H9 (cell line): ENCODE results near the gene MTF1. TPM values are rescaled to one million over a fixed set of nuclear protein-coding genes. Genes with fewer than 3 reads are reported as not detected.

Source experiments
- DNase-seq: peaks from one replicate; pipeline ENCODE4 v3.0.0-alpha.2; 2017
- H2AFZ ChIP-seq: one replicate; pipeline ENCODE4 v1.6.1; 2013; ENCODE audit warnings: mild to moderate bottlenecking, low read length, control low read depth, moderate library complexity
- H2AK5ac ChIP-seq: 2 replicates; pipeline ENCODE4 v1.6.1; 2013; ENCODE audit warnings: low read length, control low read depth, mixed read lengths; ENCODE audit not compliant: insufficient read length
- H2BK120ac ChIP-seq: one replicate; pipeline ENCODE4 v1.6.1; 2013; ENCODE audit warnings: low read depth, mild to moderate bottlenecking, low read length, control low read depth, inconsistent platforms; ENCODE audit not compliant: poor library complexity, severe bottlenecking
- H2BK12ac ChIP-seq: 2 replicates; pipeline ENCODE4 v1.6.1; 2013; ENCODE audit warnings: low read length, control low read depth, mixed read lengths, low read depth; ENCODE audit not compliant: insufficient read length
- H2BK15ac ChIP-seq: 2 replicates; pipeline ENCODE4 v1.6.1; 2013; ENCODE audit warnings: low read depth, low read length, control low read depth
- H2BK20ac ChIP-seq: one replicate; pipeline ENCODE4 v1.6.1; 2013; ENCODE audit warnings: low read depth, mild to moderate bottlenecking, low read length, control low read depth, inconsistent platforms; ENCODE audit not compliant: poor library complexity, severe bottlenecking
- H2BK5ac ChIP-seq: 2 replicates; pipeline ENCODE4 v1.6.1; 2013; ENCODE audit warnings: low read length, control low read depth, mixed read lengths; ENCODE audit not compliant: insufficient read length
- H3K14ac ChIP-seq: 2 replicates; pipeline ENCODE4 v1.6.1; 2013; ENCODE audit warnings: low read length, control low read depth; ENCODE audit not compliant: insufficient read depth
- H3K18ac ChIP-seq: 2 replicates; pipeline ENCODE4 v1.6.1; 2013; ENCODE audit warnings: low read depth, mild to moderate bottlenecking, mixed read lengths, low read length, control low read depth; ENCODE audit not compliant: insufficient read length
- H3K23ac ChIP-seq: 2 replicates; pipeline ENCODE4 v1.6.1; 2013; ENCODE audit warnings: low read length, control low read depth, mixed read lengths, low read depth; ENCODE audit not compliant: insufficient read length
- H3K23me2 ChIP-seq: 2 replicates; pipeline ENCODE4 v1.6.1; 2013; ENCODE audit warnings: low read depth, mild to moderate bottlenecking, mixed read lengths, low read length, control low read depth; ENCODE audit not compliant: insufficient read length, poor library complexity, severe bottlenecking
- H3K27ac ChIP-seq: 2 replicates; pipeline ENCODE4 v1.5.1; 2013; ENCODE audit warnings: low read length, control low read depth, mixed read lengths, low read depth; ENCODE audit not compliant: insufficient read length
- H3K27me3 ChIP-seq: 2 replicates; pipeline ENCODE4 v1.6.1; 2013; ENCODE audit warnings: low read length, control low read depth, inconsistent platforms; ENCODE audit not compliant: insufficient read depth
- H3K4ac ChIP-seq: 2 replicates; pipeline ENCODE4 v1.6.1; 2013; ENCODE audit warnings: low read depth, mild to moderate bottlenecking, control low read depth, inconsistent platforms, low read length, moderate library complexity
- H3K4me1 ChIP-seq: 2 replicates; pipeline ENCODE4 v1.6.1; 2013; ENCODE audit warnings: low read length, control low read depth, inconsistent platforms; ENCODE audit not compliant: insufficient read depth
- H3K4me2 ChIP-seq: 2 replicates; pipeline ENCODE4 v1.6.1; 2013; ENCODE audit warnings: low read length, control low read depth, mixed read lengths; ENCODE audit not compliant: insufficient read length, insufficient read depth
- H3K56ac ChIP-seq: 2 replicates; pipeline ENCODE4 v1.6.1; 2013; ENCODE audit warnings: low read depth, mild to moderate bottlenecking, mixed read lengths, low read length, control low read depth; ENCODE audit not compliant: insufficient read length
- H3K79me1 ChIP-seq: 2 replicates; pipeline ENCODE4 v1.6.1; 2013; ENCODE audit warnings: low read depth, mild to moderate bottlenecking, moderate library complexity, low read length, control low read depth, inconsistent platforms; ENCODE audit not compliant: insufficient read depth, poor library complexity, severe bottlenecking
- H3K79me2 ChIP-seq: 2 replicates; pipeline ENCODE4 v1.6.1; 2013; ENCODE audit warnings: low read length, control low read depth, inconsistent platforms; ENCODE audit not compliant: insufficient read depth
- H3K9ac ChIP-seq: 2 replicates; pipeline ENCODE4 v1.6.1; 2013; ENCODE audit warnings: low read length, control low read depth, mixed read lengths; ENCODE audit not compliant: insufficient read length; ENCODE audit errors: extremely low read depth
- H3K9me3 ChIP-seq: one replicate; pipeline ENCODE4 v1.6.1; 2013; ENCODE audit warnings: low read depth, low read length, inconsistent platforms; ENCODE audit not compliant: control insufficient read depth
- H3T11ph ChIP-seq: one replicate; pipeline ENCODE4 v1.6.1; 2013; ENCODE audit warnings: mild to moderate bottlenecking, low read length, control low read depth, inconsistent platforms
- H4K20me1 ChIP-seq: one replicate; pipeline ENCODE4 v1.6.1; 2013; ENCODE audit not compliant: control insufficient read depth, insufficient read length, insufficient read depth
- H4K5ac ChIP-seq: 2 replicates; pipeline ENCODE4 v1.6.1; 2013; ENCODE audit warnings: low read depth, mild to moderate bottlenecking, mixed read lengths, low read length, control low read depth; ENCODE audit not compliant: insufficient read length
- H4K8ac ChIP-seq: replicated peaks from 2 replicates; pipeline ENCODE4 v1.6.1; 2013; ENCODE audit warnings: low read length, control low read depth, mixed read lengths, low read depth; ENCODE audit not compliant: insufficient read length
- H4K91ac ChIP-seq: 2 replicates; pipeline ENCODE4 v1.6.1; 2013; ENCODE audit warnings: low read depth, mild to moderate bottlenecking, moderate library complexity, mixed read lengths, low read length, control low read depth; ENCODE audit not compliant: insufficient read length
- H3K27ac Mint-ChIP-seq, 3 experiments: 2 replicates in 2 of 3; 3 replicates in 1 of 3; pipeline ENCODE4 v1.8.0; 2020 to 2021; ENCODE audit warnings: mixed read lengths in 3 of 3, mild to moderate bottlenecking in 1 of 3, moderate library complexity in 1 of 3
- H3K27me3 Mint-ChIP-seq: 2 replicates; pipeline ENCODE4 v1.8.0; 2021; ENCODE audit warnings: low read depth, mild to moderate bottlenecking, moderate library complexity, mixed read lengths
- H3K36me3 Mint-ChIP-seq, 3 experiments: 2 replicates in 2 of 3; 3 replicates in 1 of 3; pipeline ENCODE4 v1.8.0; 2020 to 2021; ENCODE audit warnings: low read depth in 3 of 3, mixed read lengths in 3 of 3; ENCODE audit not compliant: insufficient read depth in 1 of 3
- H3K4me1 Mint-ChIP-seq, 2 experiments: 2 replicates each; pipeline ENCODE4 v1.8.0; 2020; ENCODE audit warnings: mixed read lengths in 2 of 2
- H3K4me3 Mint-ChIP-seq, 2 experiments: 2 replicates in 1 of 2; 3 replicates in 1 of 2; pipeline ENCODE4 v1.8.0; 2020 to 2021; ENCODE audit warnings: mild to moderate bottlenecking in 2 of 2, mixed read lengths in 2 of 2, moderate library complexity in 1 of 2
- H3K9me3 Mint-ChIP-seq, 2 experiments: 2 replicates in 1 of 2; 3 replicates in 1 of 2; pipeline ENCODE4 v1.8.0; 2020; ENCODE audit warnings: mild to moderate bottlenecking in 2 of 2, mixed read lengths in 2 of 2, moderate library complexity in 1 of 2
- CTCF ChIP-seq: fragments of 200-600 bp; sonication (generic); conservative IDR thresholded peaks from 3 replicates; pipeline ENCODE4 v1.8.0; 2021; ENCODE audit warnings: antibody characterized with exemption, mild to moderate bottlenecking
- WGBS: extraction: QIAGEN DNeasy Blood & Tissue Kit; methylation state at CpG from one replicate; pipeline ENCODE4 v1.1.7; 2013; ENCODE audit warnings: missing lambda C conversion rate, low lambda C conversion rate, mixed read lengths; ENCODE audit not compliant: insufficient read length; ENCODE audit errors: extremely low coverage; 5-methylcytosine and 5-hydroxymethylcytosine counted together
- total RNA-seq: library from RNA; stranded (reverse); gene quantifications from 2 replicates; pipeline ENCODE4 v1.2.1, GENCODE V29; 2021

Gene MTF1
- total RNA-seq, 1 experiment from 2014 or later = 17.0 TPM

- Histone ChIP-seq H3K79me1 (no peaks in the 10 kb centered on the region), H3K27ac (no peak overlapping the region), H3K4me1 (no peaks in the 10 kb centered on the region), H2BK15ac (no peak overlapping the region), H4K91ac (no peak overlapping the region), H2AFZ (no peak overlapping the region), H3K4me2 (no peak overlapping the region), H2BK5ac (no peak overlapping the region), H3K56ac (no peak overlapping the region), H2BK20ac (no peak overlapping the region), H3K79me2 (no peaks in the 10 kb centered on the region), H3K23me2 (no peaks in the 10 kb centered on the region), H2AK5ac (no peak overlapping the region), H4K5ac (no peak overlapping the region), H3K14ac (no peak overlapping the region), H3K27me3 (no peaks in the 10 kb centered on the region), H3K23ac (no peak overlapping the region), H4K20me1 (no peaks in the 10 kb centered on the region), H3K18ac (no peak overlapping the region), H4K8ac (no peak overlapping the region), H2BK12ac (no peak overlapping the region), H3T11ph (no peak overlapping the region), H2BK120ac (no peak overlapping the region), H3K9me3 (no peaks in the 10 kb centered on the region), H3K4ac (no peak overlapping the region), H3K9ac (no peak overlapping the region)
- H3K27ac Mint-ChIP-seq = no peak overlapping the region
- no peak for DNase-seq
- no peaks in the 10 kb centered on the region for H3K9me3 Mint-ChIP-seq
- peaks cover 9 to 45% (median 27%) of the 10 kb centered on the region in 3 experiments; a peak in 6 of 7 replicates for H3K36me3 Mint-ChIP-seq
- H3K4me3 Mint-ChIP-seq = no peak overlapping the region
- no CpG with 5 or more reads among the region's 2 CpGs for WGBS
- TF ChIP-seq CTCF = no peak
- H3K27me3 Mint-ChIP-seq = no peaks in the 10 kb centered on the region
- H3K4me1 Mint-ChIP-seq = no peaks in the 10 kb centered on the region
Observed at GRCh38 chr1:37825506-37825905, 33.9 kb downstream of the MTF1 start.
